Tibial nerve (tissue), 4 donors: ENCODE data around the gene TRIM59. TPM values are rescaled to one million over a fixed set of nuclear protein-coding genes. Genes with fewer than 3 reads are reported as not detected.

ENCODE experiments used
- DNase-seq, 2 donors: peaks; one replicate each; pipeline ENCODE4 v3.0.0-alpha.2; 2019; ENCODE audit warnings: low spot score in 2 of 2
- H3K27ac ChIP-seq, 4 donors: fragments of 200-600 bp; sonication (generic) in 3 of 4; one replicate each; pipeline ENCODE4 v1.5.1; 2017 to 2019; ENCODE audit warnings: mild to moderate bottlenecking in 1 of 4
- H3K27me3 ChIP-seq, 2 donors: fragments of 200-600 bp; sonication (generic) in 1 of 2; one replicate each; pipeline versions ENCODE4 v1.5.1 to v1.6.0; 2017 to 2019
- H3K36me3 ChIP-seq, 3 donors: fragments of 200-600 bp; sonication (generic); one replicate each; pipeline ENCODE4 v1.5.1; 2018 to 2019
- H3K4me1 ChIP-seq, 4 donors: fragments of 200-600 bp; sonication (generic) in 3 of 4; one replicate each; pipeline ENCODE4 v1.5.1; 2017 to 2019
- H3K4me3 ChIP-seq, 4 donors: fragments of 200-600 bp; sonication (generic) in 3 of 4; one replicate each; pipeline ENCODE4 v1.5.1; 2017 to 2019; ENCODE audit warnings: mild to moderate bottlenecking in 1 of 4, moderate library complexity in 1 of 4
- H3K9me3 ChIP-seq, 4 donors: fragments of 200-600 bp; sonication (generic) in 3 of 4; one replicate each; pipeline ENCODE4 v1.5.1; 2017 to 2019
- CTCF ChIP-seq, 5 experiments: fragments of 200-600 bp in 3 of 5; fragments of 450-650 bp in 2 of 5; sonication (generic) in 3 of 5; IDR thresholded peaks; one replicate each; pipeline ENCODE4 v1.5.1; 2016 to 2019; ENCODE audit warnings: antibody characterized with exemption in 5 of 5, mild to moderate bottlenecking in 3 of 5, moderate library complexity in 2 of 5
- EP300 ChIP-seq, 2 donors: sonication (generic); formaldehyde crosslinking; IDR thresholded peaks; one replicate each; pipeline ENCODE4 v1.6.1; 2017; ENCODE audit warnings: antibody characterized with exemption in 2 of 2, mild to moderate bottlenecking in 1 of 2
- POLR2A ChIP-seq, 2 donors: fragments of 450-650 bp; IDR thresholded peaks; one replicate each; pipeline ENCODE4 v1.6.1; 2017; ENCODE audit warnings: antibody characterized with exemption in 2 of 2, mild to moderate bottlenecking in 2 of 2, moderate library complexity in 2 of 2
- WGBS, 2 donors: methylation state at CpG; one replicate each; pipeline ENCODE4 v1.1.5; 2018; 5-methylcytosine and 5-hydroxymethylcytosine counted together
- small RNA-seq: library from RNA; depleted of rRNA; stranded (forward); fragments of <200 nt; gene quantifications from one replicate; pipeline ENCODE3, GENCODE V24; 2016
- total RNA-seq, 4 donors: library from RNA; depleted of rRNA; stranded (reverse); fragments of >200 nt; gene quantifications; one replicate each; pipeline ENCODE4 v1.1.0, GENCODE V29; 2016

TRIM59 gene
- total RNA-seq, 4 donors from 2014 or later: 0.42 to 2.0 (median 1.6) TPM; not detected in 1

- no peaks in the 10 kb centered on the region for H3K36me3 ChIP-seq
- WGBS, 2 donors: 93 to 94% methylated on average over 2 of the region's 2 CpGs
- no peaks in the 10 kb centered on the region for H3K9me3 ChIP-seq
- H3K27ac ChIP-seq: no peak overlapping the region
- TF ChIP-seq EP300 (IDR thresholded peaks at IDR 0.05): no peak
- no peak for TF ChIP-seq CTCF (IDR thresholded peaks at IDR 0.05)
- no peak for TF ChIP-seq POLR2A (IDR thresholded peaks at IDR 0.05)
- H3K4me3 ChIP-seq: no peak overlapping the region
- no peaks in the 10 kb centered on the region for H3K27me3 ChIP-seq
- peaks cover 0 to 8% (median 4%) of the 10 kb centered on the region in 4 donors for H3K4me1 ChIP-seq
- DNase-seq: no peak
Measured at GRCh38 chr3:160393346-160394008, 56.1 kb downstream of the TRIM59 start.

- no peak for TF ChIP-seq POLR2A (IDR thresholded peaks at IDR 0.05)
- no peak for TF ChIP-seq EP300 (IDR thresholded peaks at IDR 0.05)
- no peak for TF ChIP-seq CTCF (IDR thresholded peaks at IDR 0.05)
- Histone ChIP-seq H3K9me3 (no peaks in the 10 kb centered on the region), H3K4me3 (no peak overlapping the region), H3K4me1 (peaks cover 0 to 1% (median under 1%) of the 10 kb centered on the region in 4 donors), H3K27ac (no peak overlapping the region), H3K36me3 (no peaks in the 10 kb centered on the region), H3K27me3 (no peaks in the 10 kb centered on the region)
- DNase-seq: no peak
Measured at GRCh38 chr3:160392798-160393197, 56.8 kb downstream of the TRIM59 start.

- no peak for DNase-seq
- TF ChIP-seq CTCF (IDR thresholded peaks at IDR 0.05) (no peak), POLR2A (IDR thresholded peaks at IDR 0.05) (no peak), EP300 (IDR thresholded peaks at IDR 0.05) (no peak)
- no peaks in the 10 kb centered on the region for H3K36me3 ChIP-seq
- H3K27ac ChIP-seq: no peak overlapping the region
- no peaks in the 10 kb centered on the region for H3K9me3 ChIP-seq
- WGBS, 2 donors: 88 to 100% methylated on average over 3 of the region's 3 CpGs
- H3K4me1 ChIP-seq: no peaks in the 10 kb centered on the region
- H3K27me3 ChIP-seq: no peaks in the 10 kb centered on the region
- H3K4me3 ChIP-seq: no peak overlapping the region
Measured at GRCh38 chr3:160390565-160391138, 58.9 kb downstream of the TRIM59 start.

Small RNA genes within 50 kb of the gene (small RNA-seq; reads per million reads assigned to genes)
- gene MIR15B (3.1 reads per million, percentile 76 among the genes with 10 or more reads in this experiment), gene MIR16-2 (not detected), gene RNU7-136P (not detected)

Other genes starting within 250 kb of the TRIM59 start
- 1 to 10 TPM in 2 of 4 donors, under 1 TPM in 1, not detected in 1; 0.84 to 2.2 (median 1.8) TPM for gene C3orf80, start 224.4 kb downstream of the TRIM59 start, total RNA-seq
- gene IFT80, start 50.6 kb downstream of the TRIM59 start, total RNA-seq: 10 to 100 TPM; 19.5 to 57.5 (median 31.6) TPM
- gene SMC4, start 50.1 kb downstream of the TRIM59 start, total RNA-seq: 10 to 100 TPM; 11.7 to 27.1 (median 21.1) TPM
- gene KPNA4, start 115.8 kb upstream of the TRIM59 start, total RNA-seq: 10 to 100 TPM; 27.0 to 32.4 (median 30.2) TPM
- gene ARL14, start 227.4 kb upstream of the TRIM59 start, total RNA-seq: not detected